H1 (cell line): ENCODE data around the gene NFYA. TPM values are rescaled to one million over a fixed set of nuclear protein-coding genes. Genes with fewer than 3 reads are reported as not detected.

Experiments
- CTCF ChIA-PET: fragments of 300-600 bp; sonication (Branson Sonifier 250); formaldehyde crosslinking; loops from one replicate; lab custom pipeline; 2021; ENCODE audit not compliant: partially characterized antibody; lab: Charles Lee
- POLR2A ChIA-PET: fragments of 300-600 bp; sonication (Branson Sonifier 250); formaldehyde crosslinking; loops from one replicate; lab custom pipeline; 2021; ENCODE audit warnings: inconsistent platforms; ENCODE audit not compliant: partially characterized antibody; lab: Charles Lee
- DNase-seq, 2 experiments: peaks; one replicate each; pipeline versions ENCODE4 v3.0.0 to v3.0.0-alpha.2; 2010 to 2022; ENCODE audit warnings: low spot score in 2 of 2, low read depth in 1 of 2, mixed read lengths in 1 of 2
- FAIRE-seq: peaks from 2 replicates; lab custom pipeline; 2011; peaks lifted over from hg19 to GRCh38; lab: Jason Lieb, UNC
- H2AFZ ChIP-seq: 2 replicates; pipeline ENCODE4 v1.8.1; 2012; ENCODE audit warnings: low read length, inconsistent platforms
- H2AK5ac ChIP-seq: 2 replicates; pipeline ENCODE4 v1.6.1; 2013; ENCODE audit warnings: low read depth, low read length
- H2BK120ac ChIP-seq: replicated peaks from 2 replicates; pipeline ENCODE3; 2013; ENCODE audit warnings: low read depth, low read length, inconsistent platforms
- H2BK12ac ChIP-seq: 2 replicates; pipeline ENCODE4 v1.6.1; 2013; ENCODE audit warnings: low read depth, low read length
- H2BK15ac ChIP-seq: 2 replicates; pipeline ENCODE4 v1.6.1; 2013; ENCODE audit warnings: low read length
- H2BK20ac ChIP-seq: 2 replicates; pipeline ENCODE4 v1.6.1; 2013; ENCODE audit warnings: low read length
- H2BK5ac ChIP-seq: 2 replicates; pipeline ENCODE4 v1.6.1; 2013; ENCODE audit warnings: low read depth, low read length
- H3K14ac ChIP-seq: 2 replicates; pipeline ENCODE4 v1.6.1; 2013; ENCODE audit warnings: inconsistent platforms; ENCODE audit not compliant: insufficient read length
- H3K18ac ChIP-seq: 2 replicates; pipeline ENCODE4 v1.6.1; 2013; ENCODE audit warnings: low read length; ENCODE audit errors: extremely low read depth
- H3K23ac ChIP-seq: 2 replicates; pipeline ENCODE4 v1.6.1; 2013; ENCODE audit warnings: inconsistent platforms; ENCODE audit not compliant: insufficient read length
- H3K23me2 ChIP-seq: 2 replicates; pipeline ENCODE4 v1.6.1; 2013; ENCODE audit warnings: low read depth, low read length
- H3K27ac ChIP-seq: 2 replicates; pipeline ENCODE4 v1.6.1; 2011; ENCODE audit warnings: low read depth, low read length, inconsistent platforms
- H3K27me3 ChIP-seq, 4 experiments: replicated peaks in 1 of 4; 1 replicate in 1 of 4; 2 replicates in 3 of 4; pipeline versions ENCODE4 v1.6.1 to v1.8.1; 2011 to 2013; ENCODE audit warnings: low read length in 3 of 4, mild to moderate bottlenecking in 3 of 4, inconsistent platforms in 2 of 4, mixed read lengths in 2 of 4, moderate library complexity in 1 of 4; ENCODE audit not compliant: control insufficient read depth in 3 of 4, insufficient read depth in 3 of 4; ENCODE audit errors: extremely low read depth in 1 of 4
- H3K36me3 ChIP-seq, 4 experiments: 2 replicates each; pipeline versions ENCODE4 v1.6.1 to v1.8.1; 2011 to 2013; ENCODE audit warnings: mild to moderate bottlenecking in 4 of 4, low read length in 3 of 4, moderate library complexity in 2 of 4, control low read depth in 1 of 4, inconsistent platforms in 1 of 4; ENCODE audit not compliant: insufficient read depth in 4 of 4, control insufficient read depth in 2 of 4
- H3K4ac ChIP-seq: replicated peaks from 2 replicates; pipeline ENCODE3; 2013; ENCODE audit warnings: low read length, low read depth, mixed read lengths, inconsistent platforms; ENCODE audit not compliant: insufficient read length
- H3K4me1 ChIP-seq, 4 experiments: replicated peaks in 1 of 4; 1 replicate in 1 of 4; 2 replicates in 3 of 4; pipeline versions ENCODE4 v1.6.1 to v1.8.1; 2011 to 2013; ENCODE audit warnings: low read length in 3 of 4, inconsistent platforms in 2 of 4, mixed read lengths in 1 of 4; ENCODE audit not compliant: insufficient read depth in 4 of 4, control insufficient read depth in 3 of 4
- H3K4me2 ChIP-seq, 2 experiments: 2 replicates each; pipeline versions ENCODE4 v1.6.1 to v1.8.1; 2011 to 2013; ENCODE audit warnings: low read depth in 2 of 2, low read length in 2 of 2, control low read depth in 1 of 2, inconsistent platforms in 1 of 2, mild to moderate bottlenecking in 1 of 2; ENCODE audit not compliant: insufficient read depth in 1 of 2
- H3K4me3 ChIP-seq, 4 experiments: fragments of 200-600, 300-600 bp in 1 of 4; sonication (generic), shearing (Covaris generic), sonication (Bioruptor Twin) in 1 of 4; 2 replicates each; pipeline versions ENCODE4 v1.5.1 to v1.8.1; 2011 to 2016; ENCODE audit warnings: low read length in 4 of 4, low read depth in 3 of 4, control low read depth in 2 of 4, inconsistent platforms in 2 of 4, mild to moderate bottlenecking in 2 of 4, mixed read lengths in 1 of 4, moderate library complexity in 1 of 4; ENCODE audit not compliant: insufficient read depth in 2 of 4; ENCODE audit errors: extremely low read depth in 1 of 4
- H3K56ac ChIP-seq: replicated peaks from 2 replicates; pipeline ENCODE3; 2013; ENCODE audit warnings: low read depth, mild to moderate bottlenecking, mixed read lengths, low read length, inconsistent platforms; ENCODE audit not compliant: insufficient read length
- H3K79me1 ChIP-seq: 2 replicates; pipeline ENCODE4 v1.6.1; 2013; ENCODE audit warnings: low read depth, low read length, control low read depth
- H3K79me2 ChIP-seq, 2 experiments: 2 replicates each; pipeline versions ENCODE4 v1.6.1 to v1.8.1; 2012 to 2013; ENCODE audit warnings: low read length in 2 of 2, mild to moderate bottlenecking in 2 of 2, inconsistent platforms in 1 of 2; ENCODE audit not compliant: insufficient read depth in 2 of 2, control insufficient read depth in 1 of 2
- H3K9ac ChIP-seq, 4 experiments: replicated peaks in 1 of 4; 1 replicate in 1 of 4; 2 replicates in 3 of 4; pipeline versions ENCODE4 v1.6.1 to v1.8.1; 2011 to 2013; ENCODE audit warnings: low read depth in 3 of 4, low read length in 3 of 4, control low read depth in 2 of 4, mild to moderate bottlenecking in 2 of 4, moderate library complexity in 2 of 4, inconsistent platforms in 1 of 4; ENCODE audit errors: extremely low read depth in 1 of 4
- H3K9me3 ChIP-seq, 2 experiments: 2 replicates each; pipeline versions ENCODE4 v1.6.1 to v1.8.1; 2012 to 2013; ENCODE audit warnings: mild to moderate bottlenecking in 2 of 2, moderate library complexity in 2 of 2, control low read depth in 1 of 2, inconsistent platforms in 1 of 2, low read depth in 1 of 2, low read length in 1 of 2, mixed read lengths in 1 of 2; ENCODE audit not compliant: insufficient read depth in 2 of 2
- H4K20me1 ChIP-seq, 2 experiments: replicated peaks in 1 of 2; 2 replicates each; pipeline versions ENCODE3 to v1.8.1; 2011 to 2013; ENCODE audit warnings: inconsistent platforms in 2 of 2, low read length in 2 of 2, mild to moderate bottlenecking in 1 of 2; ENCODE audit not compliant: insufficient read depth in 2 of 2, control insufficient read depth in 1 of 2
- H4K5ac ChIP-seq: 2 replicates; pipeline ENCODE4 v1.6.1; 2013; ENCODE audit warnings: low read length, low read depth, mixed read lengths, inconsistent platforms; ENCODE audit not compliant: insufficient read length
- H4K8ac ChIP-seq: 2 replicates; pipeline ENCODE4 v1.8.0; 2013; ENCODE audit warnings: mild to moderate bottlenecking, moderate library complexity, low read length, inconsistent platforms; ENCODE audit not compliant: insufficient read depth; ENCODE audit errors: extremely low read depth
- H4K91ac ChIP-seq: replicated peaks from 2 replicates; pipeline ENCODE3; 2013; ENCODE audit warnings: low read length, mixed read lengths, inconsistent platforms; ENCODE audit not compliant: insufficient read length
- BACH1 ChIP-seq: IDR thresholded peaks from 2 replicates; pipeline ENCODE4 v1.6.1; 2012; ENCODE audit warnings: low read length, improper control_type of control experiment
- PHF8 ChIP-seq: fragments of 200-600 bp; sonication (generic); conservative IDR thresholded peaks from 2 replicates; pipeline ENCODE4 v1.7.1; 2012; ENCODE audit warnings: low read depth, mild to moderate bottlenecking, inconsistent platforms, low read length, moderate library complexity
- SAP30 ChIP-seq: fragments of 300-600 bp; sonication (generic); IDR thresholded peaks from 2 replicates; pipeline ENCODE4 v1.7.1; 2012; ENCODE audit warnings: low read length, moderate library complexity, mild to moderate bottlenecking, inconsistent platforms; ENCODE audit not compliant: insufficient read depth, insufficient replicate concordance
- USF2 ChIP-seq: IDR thresholded peaks from 2 replicates; pipeline ENCODE4 v1.6.1; 2011; ENCODE audit warnings: low read length, improper control_type of control experiment
- ZNF274 ChIP-seq: IDR thresholded peaks from 2 replicates; pipeline ENCODE4 v1.7.0; 2012; ENCODE audit warnings: low read length, borderline replicate concordance; ENCODE audit errors: extremely low read depth
- WGBS, 2 experiments: shearing (Covaris generic) in 1 of 2; methylation state at CpG; one replicate each; pipeline versions ENCODE4 v1.1.6 to v1.1.7; 2013 to 2015; ENCODE audit warnings: low lambda C conversion rate in 2 of 2, mixed read lengths in 2 of 2, inconsistent platforms in 1 of 2, low coverage in 1 of 2, missing lambda C conversion rate in 1 of 2; ENCODE audit not compliant: insufficient replicate concordance in 2 of 2, insufficient coverage in 1 of 2, insufficient read length in 1 of 2; ENCODE audit errors: extremely low coverage in 1 of 2, missing lambda C conversion rate in 1 of 2; 5-methylcytosine and 5-hydroxymethylcytosine counted together
- polyA plus RNA-seq, 7 experiments: library from polyadenylated mRNA; depleted of rRNA in 3 of 7; stranded (reverse) in 5 of 7; unstranded in 2 of 7; fragments of >200 nt in 5 of 7; fragments of 200-250 nt in 2 of 7; gene quantifications; 1 replicate in 5 of 7; 2 replicates in 1 of 7; 4 replicates in 1 of 7; pipeline versions ENCODE4 v1.2.1 to v1.2.3, GENCODE V29; 2011 to 2013; ENCODE audit warnings: missing spikeins in 2 of 7, mixed read lengths in 2 of 7
- total RNA-seq: library from RNA; stranded (reverse); fragmentation: NEBNext Ultra II Directional; extraction: Animal tissue kit (Norgen Biotek cat#: 25700); gene quantifications from 2 replicates; pipeline ENCODE4 v1.2.1, GENCODE V29; 2021

NFYA gene
- total and polyA plus RNA-seq, 2 of the 8 experiments (the other 6 are each of a cell fraction or from before 2014, with no cell fraction given): 19.8 to 33.7 TPM

- H4K91ac ChIP-seq: no peak overlapping the region
- H2AK5ac ChIP-seq: no peak overlapping the region
- no peaks in the 10 kb centered on the region for H3K27me3 ChIP-seq
- H3K79me2 ChIP-seq: no peaks in the 10 kb centered on the region
- no peak overlapping the region for H3K56ac ChIP-seq
- H2AFZ ChIP-seq: no peak overlapping the region
- H2BK120ac ChIP-seq: no peak overlapping the region
- no peak overlapping the region for H3K14ac ChIP-seq
- H3K79me1 ChIP-seq: no peaks in the 10 kb centered on the region
- no peak overlapping the region for H3K27ac ChIP-seq
- H3K4me1 ChIP-seq: no peaks in the 10 kb centered on the region
- ChIA-PET POLR2A (no interaction called here), CTCF (interaction anchor here (0.6 to 2.1 kb wide), 4 partner anchors 9 to 98 kb away, joined by 3 to 8 read pairs (median 6); no protein-coding TSS in a partner anchor)
- FAIRE-seq: no peak
- peaks cover 6 to 9% of the 10 kb centered on the region in 2 experiments for H4K20me1 ChIP-seq
- H3K23ac ChIP-seq: no peak overlapping the region
- H3K4me2 ChIP-seq: no peak overlapping the region
- no peaks in the 10 kb centered on the region for H3K23me2 ChIP-seq
- no peak overlapping the region for H2BK5ac ChIP-seq
- no peak overlapping the region for H2BK20ac ChIP-seq
- H4K8ac ChIP-seq: no peak overlapping the region
- no peak overlapping the region for H2BK15ac ChIP-seq
- no peak overlapping the region for H4K5ac ChIP-seq
- no peaks in the 10 kb centered on the region for H3K9me3 ChIP-seq
- no peak overlapping the region for H3K4ac ChIP-seq
- WGBS, 2 experiments: 88% methylated on average over 6 of the region's 6 CpGs; no CpG with 5 or more reads in 1 of the 2 experiments
- no peak overlapping the region for H2BK12ac ChIP-seq
- H3K18ac ChIP-seq: no peak overlapping the region
- H3K36me3 ChIP-seq: peaks cover 44 to 96% (median 82%) of the 10 kb centered on the region in 4 experiments
- DNase-seq: no peak
- no peak overlapping the region for H3K9ac ChIP-seq
- no peak overlapping the region for H3K4me3 ChIP-seq
- TF ChIP-seq ZNF274 (no peak), BACH1 (no peak), USF2 (no peak), PHF8 (no peak), SAP30 (no peak)
Observed at GRCh38 chr6:41093729-41094128, 21.0 kb downstream of the NFYA start.
